ENCODE data around the gene DNAJC17.

DNAJC17 gene

GRCh38 chr15:40787991-40788390 lies 19.3 kb downstream of the DNAJC17 start:
- DNase-seq: no peak

DNA sequence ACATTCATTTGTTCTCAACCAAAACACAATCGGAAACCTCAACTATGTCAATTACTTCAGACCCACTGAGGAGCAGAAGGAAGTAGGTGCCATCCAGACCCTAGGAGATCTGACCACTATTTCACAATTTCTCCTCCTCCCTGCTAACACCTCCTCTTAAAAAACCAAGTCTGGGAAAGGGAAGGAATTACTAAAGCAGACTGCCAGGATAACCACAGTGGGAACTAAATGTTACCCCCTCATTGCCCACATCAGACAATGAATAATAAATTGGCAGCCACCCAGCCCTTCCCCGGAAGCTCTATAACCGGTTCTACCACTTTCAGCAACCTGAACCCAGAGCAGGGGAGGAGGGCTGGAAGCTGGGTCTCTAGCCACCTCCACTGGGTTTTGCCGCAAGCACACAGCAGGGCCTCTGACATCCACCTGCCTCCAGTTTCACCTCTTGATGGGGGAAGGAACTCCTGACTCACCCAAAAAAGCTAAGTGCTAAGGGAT lies 19.9 kb downstream of the DNAJC17 start:
- DNase-seq: no peak

GRCh38 chr15:40785814-40786213 lies 21.5 kb downstream of the DNAJC17 start:
- no peak for DNase-seq

DNA sequence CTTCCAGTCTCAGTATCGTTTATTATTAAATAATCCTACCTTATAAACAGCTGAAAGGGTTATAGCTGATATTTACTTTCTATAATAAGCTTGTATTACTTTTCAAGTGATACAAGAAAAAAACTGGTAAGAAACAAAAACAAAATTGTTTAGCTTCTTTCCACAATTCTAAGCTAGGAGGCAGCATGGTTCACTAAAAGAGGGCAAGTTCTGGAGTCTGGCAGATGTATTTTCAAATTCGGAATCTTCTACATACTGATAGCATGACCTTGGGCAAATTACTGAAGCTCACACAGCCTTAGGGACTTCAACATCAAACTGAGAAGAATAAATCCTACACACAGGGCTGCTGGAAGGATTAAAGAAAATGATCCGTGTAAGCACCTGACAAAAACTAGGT lies 22.1 kb downstream of the DNAJC17 start:
- no peak for DNase-seq

DNA sequence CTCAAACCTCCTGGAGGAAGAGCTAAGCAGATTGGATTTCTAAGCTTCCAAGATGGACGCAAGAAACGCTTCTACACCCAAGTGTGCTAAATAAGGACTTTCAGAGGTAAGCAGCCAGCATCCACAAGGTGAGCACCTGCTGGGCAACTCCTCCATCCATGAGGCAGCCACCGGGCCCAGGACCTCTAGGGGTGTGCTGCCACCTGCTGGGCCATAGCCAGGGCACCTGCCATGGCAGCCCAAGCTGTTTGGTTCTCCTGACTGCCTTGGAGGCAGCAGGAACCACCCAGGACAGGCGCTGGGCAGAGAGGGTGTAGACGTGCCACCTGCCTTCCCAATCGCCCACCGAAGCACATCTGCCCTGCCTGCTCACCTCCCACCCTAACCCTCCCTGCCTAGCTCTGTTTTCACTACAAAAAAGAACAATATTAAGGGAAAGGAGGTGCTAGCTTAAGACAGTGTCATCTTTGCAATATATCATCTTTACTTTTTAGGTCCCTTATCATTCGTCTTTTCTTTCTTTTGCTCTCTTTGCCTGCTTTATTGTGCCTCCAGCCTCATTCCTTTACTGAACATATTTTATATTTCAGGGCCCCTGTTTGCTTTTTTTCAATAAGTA lies 24.6 kb downstream of the DNAJC17 start:
- peak; percentile 80 for DNase-seq

DNA sequence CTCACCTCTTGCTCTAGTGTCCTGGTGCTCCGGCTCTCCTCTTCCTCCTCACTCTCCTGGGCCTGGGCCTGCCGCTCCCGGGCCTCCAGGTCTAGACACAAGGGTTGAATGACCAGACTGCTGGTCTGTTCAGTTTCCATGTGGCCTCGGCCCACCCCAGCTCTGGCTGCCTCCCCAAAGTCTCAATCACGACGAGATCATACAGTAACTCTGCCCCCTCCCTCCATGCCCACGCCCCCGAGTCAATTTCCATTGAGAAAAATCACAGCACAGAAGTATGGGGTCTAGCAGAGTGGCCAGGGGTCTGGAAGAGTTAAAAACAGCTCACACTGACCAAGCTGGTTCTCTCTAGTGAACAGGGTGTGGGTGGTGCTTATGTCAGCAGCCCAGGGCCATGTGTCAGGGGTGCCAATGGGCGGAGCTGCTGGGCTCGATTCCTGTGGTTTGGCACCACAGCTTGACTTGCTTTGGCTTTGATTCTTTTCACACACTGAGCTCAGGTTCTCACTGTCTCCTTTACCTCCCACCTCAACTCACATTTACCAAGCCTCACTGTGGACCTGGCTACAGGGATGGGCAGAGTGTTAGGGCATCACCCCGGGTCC lies 30.6 kb downstream of the DNAJC17 start:
- no peak for DNase-seq

DNA sequence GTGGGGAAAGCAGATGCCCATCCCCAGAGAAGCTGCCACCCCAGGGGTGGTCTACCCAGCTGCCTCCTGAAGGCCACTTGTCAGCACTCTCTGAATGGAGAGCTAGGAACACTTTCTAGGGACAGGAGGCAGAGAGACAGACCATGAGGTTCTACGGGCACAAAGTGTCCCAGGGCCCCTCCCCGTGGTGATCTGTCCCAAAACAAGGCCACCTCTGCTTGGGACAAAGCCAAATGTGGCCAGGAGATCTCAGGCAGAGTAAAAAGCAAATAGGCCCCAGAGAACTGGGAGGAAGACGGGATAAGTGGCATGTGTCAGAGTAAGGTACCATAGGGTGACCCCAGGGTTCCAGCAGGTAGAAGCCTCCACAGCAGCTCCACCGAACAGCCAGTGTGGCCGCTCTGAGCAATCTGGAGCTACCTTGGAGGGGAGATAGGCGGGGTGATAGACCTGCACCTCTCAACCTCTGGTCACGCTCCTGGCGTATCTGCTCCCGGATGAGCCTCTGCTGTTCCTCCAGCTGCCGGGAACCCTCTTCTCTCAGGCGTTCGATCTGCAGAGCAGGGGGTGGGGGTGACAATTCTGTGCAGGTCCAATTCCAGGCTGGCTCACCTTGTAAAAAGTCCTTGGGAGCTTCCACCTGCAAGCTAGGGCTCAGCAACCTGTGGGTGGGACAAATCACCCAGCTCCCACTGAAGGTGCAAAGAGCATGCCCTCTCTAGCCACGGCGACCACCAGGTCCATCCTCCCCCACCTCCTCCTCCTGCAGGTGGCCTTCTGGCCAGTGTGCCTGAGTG lies 31.3 kb downstream of the DNAJC17 start:
- DNase-seq: no peak

GRCh38 chr15:40775007-40775406 lies 32.3 kb downstream of the DNAJC17 start:
- no peak for DNase-seq

DNA sequence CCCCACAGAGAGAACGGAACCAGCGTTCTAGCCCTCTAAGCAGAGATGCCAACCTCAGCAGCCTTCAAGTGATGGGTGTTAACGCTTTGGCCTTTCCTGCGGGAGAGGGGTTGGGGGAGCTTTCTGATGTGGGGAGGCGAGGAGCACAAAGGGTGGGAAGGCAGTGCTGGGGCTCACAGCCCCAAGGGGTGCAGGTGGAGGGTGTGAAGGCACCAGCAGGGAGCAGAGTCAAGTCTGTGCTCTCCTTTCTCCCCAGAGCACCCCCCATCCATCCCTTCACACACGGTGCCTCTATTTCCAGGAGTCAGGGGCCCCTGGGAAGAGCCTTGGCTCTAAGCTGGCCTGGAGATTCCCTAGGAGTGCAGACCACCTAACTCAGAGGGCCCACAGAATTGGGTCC lies 33.4 kb downstream of the DNAJC17 start:
- no peak for DNase-seq

DNA sequence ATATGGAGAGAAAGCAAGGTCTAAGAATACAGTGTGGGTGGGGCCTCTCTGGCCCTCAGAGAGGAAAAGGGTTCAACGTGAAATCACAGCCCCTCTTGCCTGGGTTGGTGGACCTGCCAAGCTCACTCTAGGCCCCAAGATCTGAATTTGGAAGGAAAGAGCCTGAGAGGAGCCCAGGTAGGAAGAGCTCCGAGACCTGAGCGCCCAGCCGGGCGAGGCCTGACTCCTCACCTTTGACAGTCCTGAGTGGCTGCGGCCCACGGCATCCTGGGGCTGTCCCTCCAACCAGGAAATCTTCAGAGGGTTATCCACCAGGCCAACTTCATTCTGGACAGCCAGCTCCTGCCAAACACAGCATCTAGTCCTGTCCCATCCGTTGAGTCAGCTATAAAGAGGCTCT lies 33.8 kb downstream of the DNAJC17 start:
- no peak for DNase-seq

DNA sequence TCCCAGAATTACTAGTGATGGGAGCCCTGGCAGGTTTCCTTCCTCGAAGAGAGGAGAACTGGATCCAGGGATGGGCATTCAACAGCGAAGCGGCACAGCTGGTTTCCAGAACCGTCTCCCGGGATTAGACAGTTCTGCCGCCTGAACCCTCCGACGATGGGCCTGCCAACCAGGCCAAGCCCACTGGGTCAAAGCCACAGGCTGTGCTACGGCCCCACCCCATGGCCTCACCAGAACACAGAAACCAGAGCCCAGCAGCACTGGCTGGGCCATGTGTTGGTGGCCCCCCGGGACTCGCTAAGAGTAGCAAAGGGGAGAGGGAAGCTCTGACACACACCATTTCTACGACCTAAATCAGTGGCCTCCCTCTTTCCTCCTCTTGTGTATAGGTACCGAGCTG lies 35.3 kb downstream of the DNAJC17 start:
- DNase-seq: no peak

- no peak for DNase-seq
Observed at GRCh38 chr15:40771242-40771641, 36.0 kb downstream of the DNAJC17 start.

- DNase-seq: peak; percentile 45
Observed at GRCh38 chr15:40770147-40770721, 37.0 kb downstream of the DNAJC17 start.

- DNase-seq: peak; percentile 74
Observed at GRCh38 chr15:40769274-40770146, 37.8 kb downstream of the DNAJC17 start, which contains the start of gene C15orf62. Gene C15orf62, plus strand, starts transcription at chr15:40769980. Its CDS starts 516 bp downstream, at chr15:40770496.

DNA sequence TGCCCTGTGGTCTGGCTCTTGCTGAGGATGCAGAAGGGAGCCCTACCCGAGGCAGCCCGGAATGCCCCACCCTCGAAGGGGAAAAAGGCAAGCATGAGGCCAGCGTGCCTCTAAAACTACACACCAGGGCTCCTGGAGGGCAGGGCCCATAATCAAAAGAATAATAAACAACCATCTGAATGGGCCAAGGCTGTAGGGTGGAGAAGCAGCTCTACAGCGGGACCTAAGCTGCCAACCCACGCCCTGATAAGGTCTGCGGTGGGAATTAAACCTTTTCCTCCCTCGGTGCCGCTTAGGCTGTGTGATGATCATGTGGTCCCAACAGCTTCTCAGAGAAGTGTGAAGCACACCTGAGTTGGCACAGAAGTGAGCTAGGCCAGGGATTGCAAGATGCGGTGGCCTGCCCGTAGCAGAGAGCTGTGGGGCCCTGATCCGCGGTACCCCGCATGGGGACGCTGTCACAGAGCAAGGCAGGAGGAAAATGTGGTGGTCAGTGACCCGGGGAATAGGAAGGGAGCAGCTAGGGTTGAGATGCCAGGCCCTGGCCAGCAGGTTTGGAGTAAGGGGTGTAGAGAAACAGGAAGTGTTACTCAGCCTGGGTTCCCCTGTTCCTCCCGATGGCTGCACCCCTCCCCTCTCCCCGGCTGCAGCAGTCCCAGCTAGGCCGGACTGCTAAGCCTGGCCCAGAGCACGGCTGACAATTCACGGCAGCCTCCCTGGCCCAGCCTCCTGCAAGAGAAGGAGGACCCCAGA lies 38.6 kb downstream of the DNAJC17 start:
- no peak for DNase-seq

GRCh38 chr15:40767838-40768500 lies 39.3 kb downstream of the DNAJC17 start:
- DNase-seq: no peak

- no peak for DNase-seq
Observed at GRCh38 chr15:40766906-40767837, 40.1 kb downstream of the DNAJC17 start.

DNA sequence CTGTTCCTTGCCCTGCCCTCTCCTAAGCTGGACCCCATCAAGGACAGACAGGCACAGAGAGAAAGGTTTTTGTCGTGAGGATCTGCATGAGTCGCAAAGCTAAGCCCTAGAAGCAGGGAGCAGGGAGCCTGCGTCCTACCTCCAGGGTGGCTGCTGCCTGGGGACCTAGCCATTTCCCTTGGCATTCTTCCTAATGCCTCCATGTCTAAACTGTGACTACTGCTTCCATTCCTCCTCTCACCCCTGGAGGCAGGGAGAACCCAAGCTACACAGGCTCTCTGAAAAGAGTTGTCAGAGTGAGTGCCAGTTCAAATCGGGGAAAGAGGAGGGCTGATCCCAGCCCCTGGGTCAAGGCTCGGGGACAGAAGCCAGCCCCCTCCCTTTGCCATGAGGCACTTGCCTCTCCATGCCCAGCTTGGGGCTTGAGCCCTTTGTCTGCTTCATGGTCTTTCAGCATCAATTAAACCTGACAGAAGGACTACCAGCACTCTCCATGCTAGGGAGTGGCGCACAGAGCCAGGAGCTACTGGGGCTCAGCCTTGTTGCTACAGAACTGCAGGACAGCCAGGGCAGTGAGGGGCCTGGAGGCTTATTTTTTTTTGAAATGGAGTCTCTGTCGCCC lies 41.0 kb downstream of the DNAJC17 start:
- no peak for DNase-seq

- no peak for DNase-seq
Observed at GRCh38 chr15:40764629-40765103, 42.6 kb downstream of the DNAJC17 start.
